EL (cell line): ENCODE data around the gene ENTPD2.

Experiments used
- DNase-seq: peaks from one replicate; pipeline ENCODE4 v3.0.0-alpha.2; 2016

Gene ENTPD2

GRCh38 chr9:137053944-137054931, at the start of gene ENTPD2:
Gene ENTPD2 (minus strand): TSS chr9:137054061. CDS start chr9:137053997, 64 bp downstream.
- no peak for DNase-seq

GRCh38 chr9:137103206-137103999, 49.5 kb upstream of the ENTPD2 start:
- no peak for DNase-seq

GRCh38 chr9:137099231-137099630, 45.4 kb upstream of the ENTPD2 start:
- no peak for DNase-seq

- no peak for DNase-seq
Measured at GRCh38 chr9:137097761-137098462, 44.1 kb upstream of the ENTPD2 start.

GRCh38 chr9:137096785-137097546, 43.1 kb upstream of the ENTPD2 start:
- DNase-seq = no peak

GRCh38 chr9:137095664-137096517, 42.0 kb upstream of the ENTPD2 start:
- no peak for DNase-seq

- DNase-seq = no peak
Measured at GRCh38 chr9:137089232-137089947, 35.5 kb upstream of the ENTPD2 start.

- no peak for DNase-seq
Measured at GRCh38 chr9:137088121-137088520, 34.3 kb upstream of the ENTPD2 start.

GRCh38 chr9:137087409-137087925, 33.6 kb upstream of the ENTPD2 start:
- DNase-seq = no peak

- DNase-seq = peak; percentile 99
Measured at GRCh38 chr9:137086531-137087408, 32.9 kb upstream of the ENTPD2 start, which contains the start of gene MAN1B1. Gene MAN1B1 (plus strand): TSS chr9:137086985. CDS start chr9:137087000, 15 bp downstream.

GRCh38 chr9:137085920-137086530, 32.2 kb upstream of the ENTPD2 start:
- peak; percentile 68 for DNase-seq

- DNase-seq = no peak
Measured at GRCh38 chr9:137084526-137084925, 30.7 kb upstream of the ENTPD2 start.

GRCh38 chr9:137083394-137084004, 29.6 kb upstream of the ENTPD2 start:
- DNase-seq = peak; percentile 98

- DNase-seq = no peak
Measured at GRCh38 chr9:137082925-137083290, 29.0 kb upstream of the ENTPD2 start.

- no peak for DNase-seq
Measured at GRCh38 chr9:137082222-137082924, 28.5 kb upstream of the ENTPD2 start.

- no peak for DNase-seq
Measured at GRCh38 chr9:137080260-137081122, 26.6 kb upstream of the ENTPD2 start.

GRCh38 chr9:137079401-137079787, 25.5 kb upstream of the ENTPD2 start:
- no peak for DNase-seq
